Posterior cingulate gyrus (tissue), 11 donors: ENCODE data around the gene ADGRL3.

Experiments
- DNase-seq, 10 donors: peaks; one replicate each; pipeline versions ENCODE4 v3.0.0 to v3.0.0-alpha.2; 2020 to 2021; ENCODE audit warnings: mixed read lengths in 3 of 10
- intact Hi-C: fragments of 100-400 bp; cut with DNase I; formaldehyde crosslinking; loops from one replicate; pipeline ENCODE4 v1.15.1; 2023

The ADGRL3 gene

DNA sequence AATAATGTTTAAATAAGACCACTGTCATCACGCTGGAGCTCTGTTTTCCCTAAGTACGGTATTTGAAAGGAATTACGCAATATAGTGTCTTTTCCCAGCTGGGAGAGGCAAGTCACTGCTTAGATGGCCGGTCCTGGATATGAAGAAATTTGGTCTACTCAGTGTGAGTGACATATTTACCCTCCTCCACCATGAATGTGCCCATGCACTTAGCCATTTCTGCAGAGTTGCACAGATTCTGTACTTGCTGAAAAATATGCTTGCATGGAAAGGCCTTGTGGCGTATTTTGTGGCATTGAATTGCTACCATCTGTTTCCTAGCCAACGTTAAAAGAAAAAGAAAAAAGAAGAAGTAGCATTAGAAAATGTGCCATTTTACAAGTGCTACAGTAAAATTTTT, 73.1 kb downstream of the ADGRL3 start:
- intact Hi-C loops = loop anchor here (10.0 kb wide), 1 partner anchor 68 kb away; the partner anchor contains the start of gene ADGRL3
- DNase-seq = peak in 1 of 10 donors; percentile 9

DNA sequence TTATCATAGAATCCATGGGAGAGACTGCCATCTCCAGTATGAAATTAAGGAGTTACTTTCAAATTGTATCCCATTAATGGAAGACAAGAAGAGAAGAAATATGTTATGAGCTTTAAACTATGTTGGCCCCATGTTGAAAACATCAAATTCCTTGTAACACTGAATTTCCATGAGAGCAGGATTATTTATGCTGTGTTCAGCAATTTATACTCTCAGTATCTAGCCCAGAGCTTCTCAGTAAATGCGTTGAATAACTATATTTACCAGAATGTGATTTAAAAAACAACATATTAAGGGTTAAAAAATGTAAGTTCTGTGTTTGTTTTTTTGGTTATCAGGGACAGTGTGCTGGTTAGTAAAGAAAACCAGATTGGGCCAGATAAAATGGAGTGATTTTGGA, 74.2 kb downstream of the ADGRL3 start:
- no peak for DNase-seq
- intact Hi-C loops = loop anchor here (10.0 kb wide), 1 partner anchor 69 kb away; the partner anchor contains the start of gene ADGRL3

DNA sequence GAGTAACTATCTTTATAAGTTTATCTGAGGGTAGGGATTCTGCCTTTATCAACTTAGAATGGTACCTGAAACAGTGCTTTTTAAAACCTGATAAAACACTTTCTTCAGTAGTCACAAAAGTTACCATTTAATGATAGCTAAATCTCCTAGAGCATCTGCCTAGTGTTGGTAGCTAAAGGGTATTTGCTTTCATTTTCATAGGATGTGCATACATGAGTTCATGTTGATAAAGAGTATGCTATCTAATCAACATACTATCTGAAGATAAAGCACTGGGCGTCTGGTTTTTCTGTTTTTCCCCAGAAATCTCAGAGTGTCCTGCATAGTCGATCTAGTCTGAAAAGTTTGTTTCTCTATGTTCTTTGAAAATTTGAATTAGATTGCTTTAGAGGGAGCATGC, 75.1 kb downstream of the ADGRL3 start:
- no peak for DNase-seq
- intact Hi-C loops = loop anchor here (10.0 kb wide), 1 partner anchor 70 kb away; the partner anchor contains the start of gene ADGRL3

DNA sequence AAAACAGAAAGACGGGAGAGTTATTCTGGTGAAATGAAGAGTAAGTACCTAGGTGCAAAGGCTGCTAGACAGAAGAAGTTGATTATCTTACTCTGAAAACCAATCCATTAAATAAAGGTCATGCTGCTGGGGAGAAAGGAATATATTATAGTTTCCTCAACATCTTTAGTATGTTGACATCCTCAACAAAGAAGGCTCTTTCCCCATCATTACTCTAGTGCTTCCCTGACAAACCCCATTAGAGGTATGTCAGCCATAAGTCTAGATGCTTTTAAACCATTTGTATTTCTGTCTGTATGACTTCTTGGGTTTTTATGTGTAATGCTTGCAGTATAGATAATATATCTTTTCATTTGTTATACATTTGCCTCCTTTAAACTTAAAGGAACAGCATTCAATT, 75.9 kb downstream of the ADGRL3 start:
- intact Hi-C loops = loop anchor here (10.0 kb wide), 1 partner anchor 71 kb away; the partner anchor contains the start of gene ADGRL3
- DNase-seq = no peak

DNA sequence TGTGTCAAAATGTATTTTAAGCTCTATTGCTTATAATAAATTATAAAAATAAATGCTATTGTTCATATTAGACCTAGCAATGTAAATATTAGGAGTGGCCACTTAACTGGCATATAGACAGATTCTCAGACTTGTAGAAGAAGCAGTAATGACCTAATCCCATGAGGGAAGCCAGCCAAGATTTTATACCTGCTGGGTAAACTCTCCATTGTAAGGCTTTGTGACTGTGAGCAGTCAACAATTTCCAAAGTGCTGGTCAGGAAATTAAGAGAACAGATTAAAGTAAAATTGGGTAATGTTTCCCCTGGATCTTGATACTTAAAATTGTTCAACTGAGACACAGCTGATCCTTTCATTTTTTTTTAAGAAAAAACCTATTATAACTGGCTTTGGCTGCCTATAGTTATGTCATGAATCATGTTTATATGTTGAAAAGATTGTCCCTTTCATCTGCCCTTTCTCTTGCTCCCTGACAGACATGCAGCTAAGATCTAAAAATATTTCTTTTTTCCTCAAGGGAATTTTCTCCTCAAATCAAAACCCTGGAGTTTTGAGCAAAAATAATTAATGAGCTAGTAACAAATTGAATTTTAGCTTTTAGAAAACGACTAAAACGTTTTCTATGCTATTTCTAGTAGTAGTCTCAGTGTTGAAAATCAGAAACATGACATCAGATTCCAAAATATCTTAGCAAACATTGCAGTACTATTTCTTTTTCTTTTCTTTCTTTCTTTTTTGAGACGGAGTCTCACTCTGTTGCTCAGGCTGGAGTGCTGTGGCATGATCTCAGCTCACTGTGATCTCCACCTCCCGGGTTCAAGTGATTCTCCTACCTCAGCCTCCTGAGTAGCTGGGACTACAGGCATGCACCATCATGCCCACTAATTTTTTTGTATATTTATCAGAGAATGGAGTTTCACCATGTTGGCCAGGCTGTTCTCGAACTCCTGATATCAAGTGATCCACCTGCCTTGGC, 77.9 kb downstream of the ADGRL3 start:
- no peak for DNase-seq
- intact Hi-C loops = loop anchor here (10.0 kb wide), 1 partner anchor 73 kb away; the partner anchor contains the start of gene ADGRL3

DNA sequence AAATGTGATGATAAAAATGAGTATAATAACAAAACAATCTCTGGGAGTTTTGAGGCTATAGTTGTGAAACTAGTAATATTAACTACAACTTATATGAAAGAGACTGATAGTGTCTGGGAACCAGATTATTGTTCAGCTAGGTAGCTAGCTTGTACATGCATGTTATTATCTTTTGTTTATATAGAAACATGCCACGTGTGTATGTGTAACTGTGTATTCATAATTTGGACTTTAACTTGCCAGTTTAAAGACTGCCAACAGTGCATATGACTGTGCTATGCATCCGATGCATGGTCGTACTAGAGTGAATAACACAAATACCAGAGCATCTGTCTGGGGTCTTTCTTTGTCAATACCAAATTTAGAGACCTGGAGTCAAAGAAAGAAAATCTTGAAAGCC, 92.2 kb downstream of the ADGRL3 start:
- intact Hi-C loops = no loop called here
- DNase-seq = no peak

DNA sequence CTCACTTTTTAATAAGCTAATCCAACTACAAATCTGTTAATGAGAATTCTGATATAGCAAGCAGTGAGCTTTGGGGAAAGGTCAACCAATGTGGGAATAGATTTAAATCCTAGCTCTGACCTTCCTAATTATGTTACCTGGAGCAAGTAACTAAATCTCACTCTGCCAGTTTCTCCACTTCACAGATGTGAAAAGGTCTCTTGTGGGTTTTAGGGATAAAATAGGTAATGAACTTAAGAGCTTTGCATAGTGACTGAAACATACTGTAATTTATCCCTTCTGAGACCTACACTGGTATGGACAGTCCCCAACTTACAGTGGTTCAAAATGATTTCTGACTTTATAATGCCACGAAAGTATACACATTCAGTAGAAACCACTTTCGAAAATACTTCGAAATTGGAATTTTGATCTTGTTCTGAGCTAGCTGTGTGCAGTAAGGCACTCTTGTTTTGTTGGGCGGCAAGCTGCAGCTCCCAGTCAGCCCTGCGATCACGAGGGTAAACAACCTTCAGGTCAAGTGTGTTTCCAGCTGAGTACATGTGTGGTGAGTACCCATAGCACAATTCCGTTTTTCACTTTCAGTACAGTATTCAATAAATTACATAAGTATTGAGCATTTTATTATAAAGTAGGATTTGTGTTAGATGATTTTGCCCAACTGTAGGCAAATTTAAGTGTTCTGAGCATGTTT, 93.7 kb downstream of the ADGRL3 start:
- DNase-seq = no peak
- intact Hi-C loops = no loop called here

DNA sequence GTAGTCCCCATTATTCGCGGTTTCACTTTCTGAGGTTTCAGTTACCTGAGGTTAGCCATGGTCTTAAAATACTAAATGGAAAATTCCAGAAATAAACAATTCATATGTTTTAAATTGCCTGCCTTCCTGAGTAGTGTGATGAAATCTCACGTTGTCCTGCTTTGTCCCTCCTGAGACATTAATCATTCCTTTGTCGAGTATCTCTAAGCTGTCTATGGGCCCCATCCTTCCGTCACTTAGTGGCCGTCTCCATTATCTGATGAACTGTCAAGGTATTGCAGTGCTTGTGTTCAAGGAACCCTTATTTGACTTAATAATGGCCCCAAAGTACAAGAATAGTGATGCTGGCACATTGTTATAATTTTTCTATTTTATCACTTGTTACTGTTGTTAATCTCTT, 94.8 kb downstream of the ADGRL3 start:
- DNase-seq = no peak
- intact Hi-C loops = no loop called here

DNA sequence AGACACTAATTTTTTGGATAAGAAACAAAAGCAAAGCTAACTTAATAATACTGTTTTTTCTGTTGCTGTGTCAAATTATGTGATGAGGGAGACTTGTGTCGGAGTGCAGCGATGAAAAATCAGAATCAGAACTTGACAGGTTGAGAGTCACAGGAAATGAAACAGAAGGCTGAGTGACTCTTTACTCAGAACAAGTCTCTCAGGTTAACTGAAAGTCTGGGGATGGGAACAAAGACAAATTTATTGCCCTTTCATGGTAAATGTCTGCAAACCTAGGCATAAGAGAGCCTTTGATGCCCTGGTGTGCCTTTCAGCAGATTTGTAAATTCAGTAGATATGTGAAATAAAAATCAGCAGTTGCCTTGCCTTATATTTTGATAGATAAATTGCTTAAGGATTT, 96.0 kb downstream of the ADGRL3 start:
- DNase-seq = no peak
- intact Hi-C loops = no loop called here

DNA sequence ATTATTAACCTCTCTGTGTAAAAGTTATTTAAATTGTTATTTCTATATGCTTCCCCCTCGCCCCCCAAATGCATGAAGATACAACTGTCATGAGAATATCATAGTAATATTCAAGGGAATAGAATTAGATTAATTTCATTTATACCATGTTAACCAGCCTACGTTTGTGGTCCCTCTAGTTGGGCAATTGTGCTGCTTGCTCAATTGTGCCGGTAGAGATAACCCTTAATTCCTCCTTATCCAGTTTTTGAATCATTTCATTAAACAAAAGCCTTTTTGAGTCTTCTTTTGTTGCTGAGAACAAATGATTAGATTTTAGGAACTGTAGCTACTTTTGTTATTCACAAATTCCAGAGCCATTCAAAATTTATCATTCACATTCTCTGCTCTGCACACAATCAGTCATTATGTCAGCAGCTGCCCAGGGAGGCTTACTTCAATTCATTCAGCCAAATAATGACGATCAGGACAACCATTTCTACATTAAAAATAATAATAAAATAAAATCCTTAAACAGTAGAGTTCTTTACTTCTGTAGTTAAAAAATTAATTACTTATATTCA, 98.1 kb downstream of the ADGRL3 start:
- intact Hi-C loops = no loop called here

DNA sequence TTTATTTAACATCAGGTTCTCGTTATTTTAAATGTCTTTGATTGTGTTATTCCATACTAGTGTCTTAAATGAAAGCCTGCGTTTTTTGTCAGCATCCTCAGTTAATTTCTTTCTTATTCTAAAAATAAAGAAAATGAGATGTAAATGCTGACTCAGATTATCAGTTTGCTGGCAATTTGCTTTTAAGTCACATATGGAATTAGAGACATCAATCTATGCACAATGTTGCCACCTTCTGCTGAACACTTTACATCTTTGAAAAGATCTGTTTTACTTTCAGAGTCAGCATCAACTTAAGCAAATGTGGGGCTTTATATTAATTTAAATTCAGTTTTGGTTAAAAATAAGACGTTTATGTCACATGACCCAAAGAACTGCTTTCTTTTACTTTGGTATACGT, 99.2 kb downstream of the ADGRL3 start:
- intact Hi-C loops = no loop called here
- no peak for DNase-seq

More for the DNA sequence above, 98.1 kb downstream of the ADGRL3 start:
- no peak for DNase-seq

DNA sequence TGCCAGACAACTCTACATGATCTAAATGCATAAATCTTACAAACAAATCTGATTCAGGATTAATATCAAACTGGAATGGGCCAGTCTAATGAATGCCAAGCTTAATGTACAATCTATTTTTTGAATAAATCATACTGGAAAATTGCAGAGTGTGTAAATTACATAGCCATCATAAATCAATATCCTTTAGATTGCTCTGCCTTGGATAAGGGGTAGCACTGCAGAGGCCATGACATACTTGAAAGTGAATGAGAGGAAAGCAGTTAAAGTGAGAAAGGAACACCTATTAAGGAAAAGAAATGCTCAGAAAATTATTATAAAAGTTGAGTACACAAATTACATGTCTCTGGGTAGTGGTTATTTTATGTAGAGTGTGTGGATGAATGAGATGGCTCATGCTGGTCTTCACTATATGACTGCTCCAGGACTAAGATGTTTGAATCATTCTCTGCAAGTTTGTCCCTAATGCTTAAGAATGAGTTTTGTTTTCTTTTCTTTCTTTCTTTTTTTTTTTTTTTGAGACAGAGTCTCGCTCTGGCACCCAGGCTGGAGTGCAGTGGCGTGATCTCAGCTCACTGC, 100.2 kb downstream of the ADGRL3 start:
- intact Hi-C loops = no loop called here
- no peak for DNase-seq

DNA sequence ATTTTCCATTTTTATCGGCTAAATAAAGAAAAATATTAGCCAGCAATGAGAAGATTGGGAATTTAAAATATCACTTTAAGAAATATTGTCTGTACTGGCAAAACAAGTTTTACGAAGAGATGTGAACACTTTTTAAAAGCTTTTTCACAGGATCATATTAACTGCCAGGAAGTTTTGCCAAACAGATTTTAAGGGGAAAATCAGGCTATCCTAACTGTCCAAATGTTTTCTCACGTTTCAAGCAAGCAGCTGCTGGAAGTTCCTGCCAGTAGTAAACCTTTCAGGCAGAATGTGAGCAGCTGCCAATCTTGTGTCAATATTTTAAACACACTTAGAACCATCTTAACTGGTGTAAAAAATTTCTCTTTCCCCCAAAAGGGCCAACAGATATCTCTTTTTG, 101.1 kb downstream of the ADGRL3 start:
- DNase-seq = no peak
- intact Hi-C loops = no loop called here

DNA sequence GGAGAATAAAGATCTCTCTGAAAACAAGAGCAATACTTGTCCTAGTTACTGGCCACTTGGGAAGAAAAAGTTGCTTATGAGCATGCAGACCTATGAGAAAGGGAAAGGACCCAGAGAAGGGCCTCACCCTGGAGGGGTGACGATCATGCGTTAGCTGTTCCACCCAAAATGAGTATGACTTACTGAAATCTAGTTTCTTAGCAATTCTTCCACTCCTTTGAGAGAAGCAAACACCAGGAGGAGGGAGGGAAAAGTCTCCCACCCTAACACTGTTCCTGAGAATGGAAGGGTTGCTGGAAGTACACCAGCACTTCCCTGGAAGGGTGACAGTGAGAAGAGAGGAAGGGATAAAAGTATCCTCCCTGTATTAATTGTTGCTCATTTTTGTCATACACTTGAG, 107.9 kb downstream of the ADGRL3 start:
- DNase-seq = no peak
- intact Hi-C loops = no loop called here

DNA sequence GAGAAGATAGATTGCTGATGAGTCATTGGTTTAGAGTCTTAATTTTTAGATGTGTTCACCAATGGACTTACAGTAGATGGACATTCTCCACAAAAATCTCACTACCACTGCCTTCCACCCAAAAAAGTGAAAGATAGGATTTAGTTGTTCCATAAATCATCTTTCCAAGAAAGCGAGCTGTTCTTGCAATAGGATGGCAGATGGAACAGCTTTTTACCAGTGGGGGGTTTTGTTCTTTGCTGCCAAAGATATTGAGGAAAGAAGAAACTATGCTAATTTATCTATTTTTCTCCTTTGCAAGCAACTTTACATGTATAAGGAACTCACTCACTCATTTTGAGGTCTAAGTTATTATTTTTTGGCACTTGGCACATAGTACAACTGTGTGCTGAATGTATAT, 109.5 kb downstream of the ADGRL3 start:
- no peak for DNase-seq
- intact Hi-C loops = no loop called here

DNA sequence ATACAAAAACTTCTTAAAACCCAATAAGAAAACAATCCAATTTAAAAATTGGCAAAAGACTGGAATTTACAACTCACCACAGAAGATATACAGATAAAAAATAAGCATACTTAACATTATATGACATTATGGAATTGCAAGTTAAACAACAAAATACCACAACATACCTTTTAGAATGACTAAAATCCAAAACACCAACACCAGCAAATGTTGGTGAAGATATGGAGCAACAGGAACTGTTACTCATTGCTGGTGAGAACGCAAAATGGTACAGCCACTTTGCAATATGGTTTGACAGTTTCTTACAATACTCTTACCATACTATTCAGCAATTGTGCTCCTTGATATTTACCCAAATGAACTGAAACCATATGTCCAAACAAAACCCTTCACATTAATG, 112.4 kb downstream of the ADGRL3 start:
- intact Hi-C loops = no loop called here

DNA sequence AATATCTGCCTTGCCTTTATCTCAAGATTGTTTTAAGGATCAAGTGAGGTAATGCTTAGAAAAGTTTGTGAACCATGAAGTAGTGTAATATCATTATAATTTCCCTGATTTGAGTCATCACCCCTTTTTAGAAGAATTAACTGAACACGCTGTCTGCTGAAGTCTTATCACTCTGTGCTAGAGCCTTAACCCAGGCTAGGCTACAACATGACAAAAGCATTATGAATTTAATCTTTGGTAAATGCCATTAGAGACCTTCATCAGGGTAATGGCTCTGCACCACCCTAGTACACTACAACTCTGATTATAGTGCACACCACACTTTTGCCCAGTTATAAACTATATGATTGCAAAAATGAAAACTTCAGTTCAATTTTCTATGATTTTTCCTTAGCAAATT, 118.3 kb downstream of the ADGRL3 start:
- intact Hi-C loops = no loop called here
- DNase-seq = no peak

More for the DNA sequence above, 112.4 kb downstream of the ADGRL3 start:
- DNase-seq = no peak

DNA sequence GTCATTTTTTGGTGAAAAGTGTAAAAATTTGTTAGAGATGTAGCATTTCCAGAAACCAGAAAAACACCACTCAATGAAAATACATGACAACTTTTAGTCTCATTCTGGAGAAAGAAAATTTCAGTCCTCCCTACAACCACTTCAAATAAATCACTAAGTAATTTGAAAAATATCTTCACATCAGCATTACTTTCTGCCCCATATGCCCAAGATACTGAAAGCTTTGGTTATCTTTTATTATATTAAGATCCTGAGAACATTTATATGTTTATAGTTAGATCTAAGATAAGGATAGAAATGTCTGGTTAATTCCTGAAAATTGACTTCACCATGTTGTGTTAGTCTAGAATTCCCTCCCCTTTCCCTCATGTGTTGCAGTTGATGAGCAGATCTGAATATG, 119.0 kb downstream of the ADGRL3 start:
- intact Hi-C loops = no loop called here
- DNase-seq = no peak

DNA sequence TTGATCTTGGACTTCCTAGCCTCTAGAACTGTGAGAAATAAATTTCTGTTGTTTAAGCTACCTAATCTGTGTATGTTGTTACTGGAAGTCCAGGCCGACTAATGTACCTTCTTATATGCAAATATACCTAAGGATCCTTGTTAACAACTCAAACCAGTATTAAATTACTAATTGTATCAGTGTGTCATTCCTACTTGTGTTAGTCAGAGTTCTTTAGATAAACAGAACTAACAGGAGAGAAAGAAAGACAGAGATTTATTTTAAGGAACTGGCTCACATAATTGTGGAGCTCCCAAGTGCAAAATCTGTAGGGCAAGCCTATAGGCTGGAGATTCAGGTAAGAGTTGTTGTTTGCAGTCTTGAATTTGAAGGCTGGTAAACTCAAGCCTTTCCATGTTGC, 120.0 kb downstream of the ADGRL3 start:
- intact Hi-C loops = no loop called here
- no peak for DNase-seq

DNA sequence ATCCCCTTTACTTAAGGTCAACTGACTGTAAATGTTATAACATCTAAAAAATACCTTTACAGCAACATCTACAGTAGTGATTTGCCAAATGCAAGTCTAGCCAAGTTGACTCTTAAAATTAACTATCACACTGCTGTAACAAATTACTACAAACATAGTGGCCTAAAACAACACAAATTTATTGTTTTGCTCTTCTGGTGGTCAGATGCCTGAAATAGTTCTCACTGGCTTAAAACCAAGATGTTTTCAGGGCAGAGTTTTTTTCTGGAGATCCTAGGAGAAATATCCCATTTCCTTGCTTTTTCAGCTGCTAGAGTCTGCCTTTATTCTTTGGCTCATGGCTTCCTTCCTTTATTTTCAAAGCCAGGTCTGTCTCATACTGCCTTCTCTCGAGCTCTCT, 120.5 kb downstream of the ADGRL3 start:
- intact Hi-C loops = no loop called here
- no peak for DNase-seq

DNA sequence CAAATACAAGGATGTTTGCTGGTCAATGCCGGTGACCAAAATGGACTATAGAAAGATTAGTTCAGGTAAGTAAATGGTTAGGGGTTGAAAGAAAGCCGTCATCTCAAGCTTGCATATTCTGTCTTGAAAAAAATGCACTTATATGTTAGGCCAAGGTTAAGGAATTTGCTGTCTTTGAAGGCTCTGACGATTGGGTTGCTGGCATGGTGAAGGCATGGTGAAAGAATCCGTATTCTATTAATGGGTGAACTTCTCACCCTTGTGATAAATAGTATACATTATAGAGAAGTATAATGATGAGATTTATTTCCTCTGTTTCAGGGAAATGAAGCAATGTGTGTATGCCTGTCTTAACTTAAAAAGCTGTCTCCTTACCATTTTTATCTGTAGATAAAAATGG, 132.6 kb downstream of the ADGRL3 start:
- intact Hi-C loops = no loop called here

More for the DNA sequence above, 132.6 kb downstream of the ADGRL3 start:
- DNase-seq = no peak
